ENCODE measurements around the gene U2AF2.

GRCh38 chr19:55703790-55704215 lies 49.0 kb downstream of the U2AF2 start:
- TF ChIP-seq CTCF (IDR thresholded peaks at IDR 0.05): peak in 5 of 7 experiments; percentile 68 to 83 (median 81)
- no peak for TF ChIP-seq POLR2A (IDR thresholded peaks at IDR 0.05)

Data from stomach (tissue), 4 donors.